Measurements from ENCODE around the gene YTHDC2. TPM values are rescaled to one million over a fixed set of nuclear protein-coding genes. Genes with fewer than 3 reads are reported as not detected.

The YTHDC2 gene
- total and polyA plus RNA-seq, 5 donors, result 6.4 to 21.1 (median 16.2) TPM

- Histone ChIP-seq H3K27ac (ENCODE audit: low read length) (no peak overlapping the region), H3K9me3 (ENCODE audit: control insufficient read depth, low read length) (no peaks in the 10 kb centered on the region), H3K4me3 (ENCODE audit: low read length) (no peak overlapping the region), H3K27me3 (ENCODE audit: control insufficient read depth, insufficient read depth) (no peaks in the 10 kb centered on the region), H3K4me1 (ENCODE audit: control insufficient read depth, insufficient read depth, low read length) (no peaks in the 10 kb centered on the region)
- intact Hi-C loops (cut with DNase I), result loop anchor here in 1 of 4 donors (10.0 kb wide), 2 partner anchors 144 to 524 kb away; no protein-coding TSS in a partner anchor
- 98% methylated on average over 4 of the region's 4 CpGs for WGBS
- DNase-seq (no peak), ATAC-seq (no peak)
Measured at GRCh38 chr5:113518884-113519283, 5.4 kb downstream of the YTHDC2 start.

DNA sequence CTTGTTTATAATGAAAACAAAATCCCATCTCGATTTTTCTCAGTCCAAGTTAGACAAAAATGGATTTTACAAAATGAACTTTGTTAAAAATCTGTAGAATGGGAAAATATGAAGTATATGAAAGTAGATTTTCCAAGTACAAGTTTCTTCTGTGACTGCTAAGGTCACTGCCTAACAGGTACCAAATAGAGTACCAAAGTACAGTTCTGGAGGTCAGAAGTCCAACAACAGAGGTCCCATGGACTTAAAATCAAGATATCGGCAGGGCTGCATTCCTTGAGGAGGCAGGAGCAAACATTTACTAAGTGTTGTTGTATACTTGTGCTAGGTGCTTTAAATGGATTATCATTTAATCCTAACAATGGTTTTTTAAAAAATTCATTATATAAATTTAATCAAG, 5.9 kb downstream of the YTHDC2 start:
- Histone ChIP-seq H3K27ac (ENCODE audit: low read length) (no peak overlapping the region), H3K27me3 (ENCODE audit: control insufficient read depth, insufficient read depth) (no peaks in the 10 kb centered on the region), H3K9me3 (ENCODE audit: control insufficient read depth, low read length) (no peaks in the 10 kb centered on the region), H3K4me1 (ENCODE audit: control insufficient read depth, insufficient read depth, low read length) (no peaks in the 10 kb centered on the region), H3K4me3 (ENCODE audit: low read length) (no peak overlapping the region)
- ATAC-seq (no peak), DNase-seq (no peak)
- 94% methylated on average over 2 of the region's 2 CpGs for WGBS
- intact Hi-C loops (cut with DNase I), result loop anchor here in 1 of 4 donors (10.0 kb wide), 2 partner anchors 145 to 525 kb away; no protein-coding TSS in a partner anchor

DNA sequence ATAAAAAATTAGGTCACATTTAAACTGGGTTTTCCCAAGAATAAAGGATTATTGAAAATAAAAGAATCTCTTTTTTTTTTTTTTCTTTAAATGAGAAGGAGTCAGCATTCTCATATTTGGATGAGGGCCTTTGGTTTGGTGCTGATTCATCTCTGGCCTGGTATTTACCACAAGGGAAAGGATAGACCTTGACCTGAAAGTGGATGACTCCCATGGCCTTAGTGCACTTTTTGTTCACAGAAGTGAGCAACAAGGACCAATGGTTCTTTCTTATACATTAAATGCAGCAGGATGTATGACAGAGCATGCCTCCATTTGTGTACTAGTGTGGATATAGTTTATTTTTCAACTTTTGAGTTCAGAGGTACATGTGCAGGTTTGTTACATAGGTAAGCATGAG, 6.9 kb downstream of the YTHDC2 start:
- Histone ChIP-seq H3K4me3 (ENCODE audit: low read length) (no peak overlapping the region), H3K27me3 (ENCODE audit: control insufficient read depth, insufficient read depth) (no peaks in the 10 kb centered on the region), H3K27ac (ENCODE audit: low read length) (no peak overlapping the region), H3K9me3 (ENCODE audit: control insufficient read depth, low read length) (no peaks in the 10 kb centered on the region), H3K4me1 (ENCODE audit: control insufficient read depth, insufficient read depth, low read length) (no peaks in the 10 kb centered on the region)
- intact Hi-C loops (cut with DNase I), result no loop called here
- no peak for ATAC-seq
- no peak for DNase-seq

GRCh38 chr5:113520899-113521298, 7.4 kb downstream of the YTHDC2 start:
- Histone ChIP-seq H3K27me3 (ENCODE audit: control insufficient read depth, insufficient read depth) (no peaks in the 10 kb centered on the region), H3K27ac (ENCODE audit: low read length) (no peak overlapping the region), H3K4me1 (ENCODE audit: control insufficient read depth, insufficient read depth, low read length) (no peaks in the 10 kb centered on the region), H3K4me3 (ENCODE audit: low read length) (no peak overlapping the region), H3K9me3 (ENCODE audit: control insufficient read depth, low read length) (no peaks in the 10 kb centered on the region)
- intact Hi-C loops (cut with DNase I), result no loop called here
- DNase-seq (no peak), ATAC-seq (no peak)

DNA sequence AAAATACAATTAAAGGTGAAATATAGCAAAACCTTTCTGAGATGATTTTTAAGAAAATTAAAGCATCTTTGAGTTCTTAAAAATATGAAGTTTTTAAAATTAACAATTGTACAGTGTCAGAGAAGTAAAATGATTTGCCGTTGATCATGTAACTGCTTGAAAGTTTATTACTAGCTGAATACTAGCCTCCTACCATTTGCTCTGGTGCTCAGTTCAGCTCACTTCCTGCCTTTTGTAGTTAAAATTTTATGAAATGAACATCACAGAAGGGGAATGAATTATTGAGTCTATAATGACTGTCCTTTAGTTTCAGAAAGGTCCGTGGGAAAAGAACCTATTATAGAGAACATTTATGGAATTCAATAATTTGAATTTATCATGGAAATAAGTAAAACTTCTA, 9.7 kb downstream of the YTHDC2 start:
- Histone ChIP-seq H3K4me1 (ENCODE audit: control insufficient read depth, insufficient read depth, low read length) (no peaks in the 10 kb centered on the region), H3K27ac (ENCODE audit: low read length) (no peak overlapping the region), H3K4me3 (ENCODE audit: low read length) (no peak overlapping the region), H3K9me3 (ENCODE audit: control insufficient read depth, low read length) (no peaks in the 10 kb centered on the region), H3K27me3 (ENCODE audit: control insufficient read depth, insufficient read depth) (no peaks in the 10 kb centered on the region)
- DNase-seq (no peak), ATAC-seq (no peak)
- 83% methylated on average over 2 of the region's 2 CpGs for WGBS
- intact Hi-C loops (cut with DNase I), result no loop called here

DNA sequence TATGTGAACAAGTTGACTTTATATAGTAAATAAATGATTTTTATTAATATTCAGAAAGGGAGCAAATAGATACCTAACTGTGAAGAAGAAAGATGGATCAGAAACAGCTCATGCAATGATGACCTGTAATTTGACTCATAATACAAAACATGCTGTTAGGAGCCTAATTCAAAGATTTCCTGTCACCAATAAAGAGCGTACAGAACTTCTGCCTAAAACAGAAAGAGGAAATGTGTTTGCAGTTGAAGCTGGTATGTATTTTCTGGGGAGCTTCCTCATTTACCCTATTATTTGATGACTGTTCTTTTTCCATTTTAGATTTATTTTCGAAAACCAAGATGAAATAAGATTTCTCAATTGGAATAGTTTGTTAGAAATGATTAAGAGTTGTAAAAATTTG, 11.4 kb downstream of the YTHDC2 start:
- H3K4me3 ChIP-seq (ENCODE audit: low read length), result no peak overlapping the region
- H3K4me1 ChIP-seq (ENCODE audit: control insufficient read depth, insufficient read depth, low read length), result no peaks in the 10 kb centered on the region
- H3K27me3 ChIP-seq (ENCODE audit: control insufficient read depth, insufficient read depth), result no peaks in the 10 kb centered on the region
- H3K27ac ChIP-seq (ENCODE audit: low read length), result no peak overlapping the region
- no peaks in the 10 kb centered on the region for H3K9me3 ChIP-seq (ENCODE audit: control insufficient read depth, low read length)
- no peak for DNase-seq
- intact Hi-C loops (cut with DNase I), result no loop called here
- peak in 1 of 2 donors; percentile 60 for ATAC-seq
- 65% methylated on average over 2 of the region's 2 CpGs for WGBS

- intact Hi-C loops (cut with DNase I), result no loop called here
Measured at GRCh38 chr5:113526421-113526820, 12.9 kb downstream of the YTHDC2 start.

GRCh38 chr5:113527746-113528145, 14.3 kb downstream of the YTHDC2 start:
- ATAC-seq (no peak), DNase-seq (no peak)
- H3K4me3 ChIP-seq (ENCODE audit: low read length), result no peak overlapping the region
- peaks cover 2% of the 10 kb centered on the region for H3K9me3 ChIP-seq (ENCODE audit: control insufficient read depth, low read length)
- H3K27me3 ChIP-seq (ENCODE audit: control insufficient read depth, insufficient read depth), result no peaks in the 10 kb centered on the region
- H3K27ac ChIP-seq (ENCODE audit: low read length), result no peak overlapping the region
- intact Hi-C loops (cut with DNase I), result no loop called here
- no peaks in the 10 kb centered on the region for H3K4me1 ChIP-seq (ENCODE audit: control insufficient read depth, insufficient read depth, low read length)
- WGBS, result 96% methylated on average over 5 of the region's 5 CpGs

More at GRCh38 chr5:113526421-113526820, 12.9 kb downstream of the YTHDC2 start:
- no peaks in the 10 kb centered on the region for H3K27me3 ChIP-seq (ENCODE audit: control insufficient read depth, insufficient read depth)
- H3K4me1 ChIP-seq (ENCODE audit: control insufficient read depth, insufficient read depth, low read length), result no peaks in the 10 kb centered on the region
- H3K4me3 ChIP-seq (ENCODE audit: low read length), result no peak overlapping the region
- 85% methylated on average over 4 of the region's 4 CpGs for WGBS
- peaks cover 2% of the 10 kb centered on the region for H3K9me3 ChIP-seq (ENCODE audit: control insufficient read depth, low read length)
- DNase-seq (no peak), ATAC-seq (no peak)
- no peak overlapping the region for H3K27ac ChIP-seq (ENCODE audit: low read length)

- no peak for ATAC-seq
- H3K27ac ChIP-seq (ENCODE audit: low read length), result no peak overlapping the region
- no peak overlapping the region for H3K4me3 ChIP-seq (ENCODE audit: low read length)
- WGBS, result 96% methylated on average over 2 of the region's 2 CpGs
- intact Hi-C loops (cut with DNase I), result no loop called here
- no peak for DNase-seq
- H3K27me3 ChIP-seq (ENCODE audit: control insufficient read depth, insufficient read depth), result no peaks in the 10 kb centered on the region
- H3K4me1 ChIP-seq (ENCODE audit: control insufficient read depth, insufficient read depth, low read length), result no peaks in the 10 kb centered on the region
- peaks cover 2% of the 10 kb centered on the region for H3K9me3 ChIP-seq (ENCODE audit: control insufficient read depth, low read length)
Measured at GRCh38 chr5:113531481-113532159, 18.1 kb downstream of the YTHDC2 start.

DNA sequence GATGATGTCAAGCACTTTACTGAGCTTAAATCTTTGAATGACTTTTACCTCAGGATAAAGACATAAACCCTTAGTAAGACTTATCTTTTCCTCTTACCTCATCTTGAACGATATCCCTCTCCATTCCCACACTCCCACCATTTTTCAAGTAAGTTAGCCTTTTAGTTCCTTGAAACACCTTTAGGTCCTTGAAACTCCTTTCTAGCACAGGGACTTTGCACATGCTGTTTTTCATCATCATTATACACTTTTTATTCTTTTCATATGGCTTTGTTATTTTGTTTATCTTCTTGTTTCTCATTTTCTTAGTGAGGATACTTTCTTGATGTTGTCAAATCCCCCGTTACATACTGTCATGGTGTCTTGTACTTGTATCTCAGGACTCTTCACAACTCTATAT, 24.8 kb downstream of the YTHDC2 start:
- Histone ChIP-seq H3K4me1 (ENCODE audit: control insufficient read depth, insufficient read depth, low read length) (no peaks in the 10 kb centered on the region), H3K9me3 (ENCODE audit: control insufficient read depth, low read length) (no peaks in the 10 kb centered on the region), H3K27ac (ENCODE audit: low read length) (no peak overlapping the region), H3K4me3 (ENCODE audit: low read length) (no peak overlapping the region), H3K27me3 (ENCODE audit: control insufficient read depth, insufficient read depth) (no peaks in the 10 kb centered on the region)
- intact Hi-C loops (cut with DNase I), result no loop called here
- DNase-seq (no peak), ATAC-seq (no peak)
- WGBS, result 91% methylated on average over 2 of the region's 2 CpGs

DNA sequence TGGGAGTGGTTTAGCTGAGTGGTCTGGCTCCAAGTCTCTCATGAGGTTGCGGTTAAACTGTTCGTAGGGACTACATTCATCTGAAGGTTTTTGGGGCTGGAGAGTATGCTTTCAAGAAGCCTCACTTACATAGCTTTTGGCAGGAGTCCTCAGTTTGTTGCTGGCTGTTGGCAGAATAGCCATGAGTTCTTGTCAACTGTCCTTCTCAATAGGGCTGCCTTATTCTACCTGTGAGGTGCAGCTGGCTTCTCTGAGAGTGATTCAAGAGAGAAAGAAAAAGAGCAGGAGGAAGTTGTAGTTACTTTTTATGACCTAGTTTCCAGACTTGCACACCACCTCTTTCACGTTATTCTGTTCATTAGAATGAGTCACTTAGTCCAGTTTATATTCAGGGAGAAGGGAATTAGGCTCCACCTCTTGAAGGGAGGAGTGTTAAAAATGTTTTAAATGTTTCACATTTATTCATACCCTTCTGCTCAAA, 33.2 kb downstream of the YTHDC2 start:
- DNase-seq (no peak), ATAC-seq (no peak)
- intact Hi-C loops (cut with DNase I), result no loop called here
- 69% methylated on average over 3 of the region's 3 CpGs for WGBS
- H3K27ac ChIP-seq (ENCODE audit: low read length), result no peak overlapping the region
- H3K4me3 ChIP-seq (ENCODE audit: low read length), result no peak overlapping the region
- H3K27me3 ChIP-seq (ENCODE audit: control insufficient read depth, insufficient read depth), result no peaks in the 10 kb centered on the region
- no peaks in the 10 kb centered on the region for H3K4me1 ChIP-seq (ENCODE audit: control insufficient read depth, insufficient read depth, low read length)
- no peaks in the 10 kb centered on the region for H3K9me3 ChIP-seq (ENCODE audit: control insufficient read depth, low read length)

GRCh38 chr5:113548396-113548795, 34.9 kb downstream of the YTHDC2 start:
- Histone ChIP-seq H3K9me3 (ENCODE audit: control insufficient read depth, low read length) (no peaks in the 10 kb centered on the region), H3K4me1 (ENCODE audit: control insufficient read depth, insufficient read depth, low read length) (no peaks in the 10 kb centered on the region), H3K27ac (ENCODE audit: low read length) (no peak overlapping the region), H3K27me3 (ENCODE audit: control insufficient read depth, insufficient read depth) (no peaks in the 10 kb centered on the region), H3K4me3 (ENCODE audit: low read length) (no peak overlapping the region)
- intact Hi-C loops (cut with DNase I), result no loop called here
- no peak for DNase-seq
- WGBS, result 98% methylated on average over 2 of the region's 2 CpGs
- ATAC-seq, result no peak
